Measurements from ENCODE around the gene NFE2L3. TPM values are rescaled to one million over a fixed set of nuclear protein-coding genes. Genes with fewer than 3 reads are reported as not detected.

NFE2L3 gene
- total and polyA plus RNA-seq, 2 of the 4 experiments (the other 2 are of a cell fraction): 28.0 to 43.2 TPM

- Histone ChIP-seq H3K9me1 (ENCODE audit: insufficient read depth, low read length) (no peaks in the 10 kb centered on the region), H3K23ac (ENCODE audit: low read depth, low read length) (no peak overlapping the region), H4K20me1 (ENCODE audit: insufficient read depth, low read length) (no peaks in the 10 kb centered on the region), H3K4ac (ENCODE audit: low read depth, low read length) (no peak overlapping the region), H3K14ac (replicated peaks; ENCODE audit: low read depth, low read length) (no peak overlapping the region), H3K27me3 (ENCODE audit: control insufficient read depth, insufficient read depth, low read length) (peaks cover 14% of the 10 kb centered on the region), H3K9ac (ENCODE audit: low read depth, low read length) (no peak overlapping the region), H4K8ac (ENCODE audit: low read depth in 2 of 2, low read length in 2 of 2) (no peak overlapping the region), H3K27ac (ENCODE audit: insufficient read depth, low read length) (no peak overlapping the region), H2AK5ac (ENCODE audit: low read depth, low read length) (no peak overlapping the region), H2AFZ (replicated peaks; ENCODE audit: low read length, poor library complexity) (no peak overlapping the region), H3K4me1 (ENCODE audit: control insufficient read depth, insufficient read depth, low read length) (no peaks in the 10 kb centered on the region), H4K91ac (ENCODE audit: insufficient read depth, low read depth, low read length) (no peak overlapping the region), H4K5ac (ENCODE audit: low read depth, low read length) (no peak overlapping the region), H2BK20ac (ENCODE audit: low read depth, low read length) (no peak overlapping the region), H3K4me3 (ENCODE audit: insufficient read depth, low read depth, low read length) (no peak overlapping the region), H2BK120ac (ENCODE audit: low read depth, low read length) (no peak overlapping the region), H3K79me1 (ENCODE audit: low read depth in 1 of 2, low read length in 2 of 2) (no peaks in the 10 kb centered on the region), H2AK9ac (replicated peaks; ENCODE audit: low read depth, low read length, poor library complexity) (no peak overlapping the region), H3K4me2 (ENCODE audit: low read depth, low read length) (no peak overlapping the region), H3K36me3 (ENCODE audit: control insufficient read depth, insufficient read depth, low read length) (no peaks in the 10 kb centered on the region), H2BK5ac (ENCODE audit: low read depth, low read length, poor library complexity, severe bottlenecking) (no peak overlapping the region), H3K18ac (ENCODE audit: low read depth, low read length) (no peak overlapping the region), H3K56ac (ENCODE audit: extremely low read depth, insufficient read depth, low read length) (no peak overlapping the region), H3K9me3 (ENCODE audit: control insufficient read depth, insufficient read depth, low read length) (peaks cover 2% of the 10 kb centered on the region; the same call in 1 of the 2 replicates), H2BK15ac (ENCODE audit: low read depth, low read length) (no peak overlapping the region)
- WGBS, 2 experiments (ENCODE audit: extremely low coverage in 2 of 2, insufficient read length in 1 of 2): 57% methylated on average over 1 of the region's 1 CpG; no CpG with 5 or more reads in 1 of the 2 experiments
- dilution Hi-C loops (cut with HindIII; ENCODE audit: low sequenced_read_pairs, unreplicated experiment): no loop called here
- DNase-seq (no peak), ATAC-seq (ENCODE audit: low read depth) (no peak)
- in situ Hi-C loops (cut with MboI; ENCODE audit: low sequenced_read_pairs): no loop called here
- TF ChIP-seq CEBPB (IDR thresholded peaks at IDR 0.05; ENCODE audit: low read depth, low read length): no peak
- TF ChIP-seq BHLHE40 (IDR thresholded peaks at IDR 0.05; ENCODE audit: low read depth, low read length): no peak
- no peak for TF ChIP-seq CTCF (conservative IDR thresholded peaks at IDR 0.05; ENCODE audit: low read depth, low read length)
- TF ChIP-seq RCOR1 (IDR thresholded peaks at IDR 0.05; ENCODE audit: insufficient replicate concordance, low read length): no peak
- no peak for TF ChIP-seq MAZ (IDR thresholded peaks at IDR 0.05; ENCODE audit: borderline replicate concordance, low read depth, low read length)
- TF ChIP-seq MAFK (IDR thresholded peaks at IDR 0.05; ENCODE audit: low read depth, low read length): no peak
- no peak for TF ChIP-seq RAD21 (IDR thresholded peaks at IDR 0.05; ENCODE audit: low read length)
- no peak for TF ChIP-seq CHD1 (IDR thresholded peaks at IDR 0.05; ENCODE audit: low read depth, low read length)
- no peak for TF ChIP-seq RFX5 (IDR thresholded peaks at IDR 0.05; ENCODE audit: low read depth, low read length)
- TF ChIP-seq USF2 (IDR thresholded peaks at IDR 0.05; ENCODE audit: low read depth, low read length): no peak
- no peak for TF ChIP-seq SMC3 (IDR thresholded peaks at IDR 0.05; ENCODE audit: low read depth, low read length)
- no peak for TF ChIP-seq NFE2L2 (IDR thresholded peaks at IDR 0.05; ENCODE audit: low read depth, low read length)
- no peak for TF ChIP-seq ELK1 (IDR thresholded peaks at IDR 0.05; ENCODE audit: borderline replicate concordance, low read depth, low read length)
- no peak for TF ChIP-seq POLR2A (IDR thresholded peaks at IDR 0.05; ENCODE audit: low read depth, low read length)
- no peak for TF ChIP-seq MXI1 (IDR thresholded peaks at IDR 0.05; ENCODE audit: borderline replicate concordance, low read depth, low read length)
- no peak for TF ChIP-seq FOS (IDR thresholded peaks at IDR 0.05; ENCODE audit: low read depth, low read length)
- POLR2A ChIA-PET (ENCODE audit: unreplicated experiment): no interaction called here
- CTCF ChIA-PET: interaction anchor here (0.6 to 1.5 kb wide), 2 partner anchors 21 to 1612 kb away, joined by 3 to 5 read pairs; no protein-coding TSS in a partner anchor
- intact Hi-C loops (cut with micrococcal nuclease): no loop called here
- no TSS peak for BruUV-seq (replicated peaks)
These were observed 16.4 kb upstream of the NFE2L3 start for GRCh38 chr7:26135551-26135950.
